GM18505 (cell line): ENCODE measurements around the gene NUDT5.
A peak's percentile ranks its signal among the peaks of the same experiment; 100 is the strongest.

Experiments used
- ATAC-seq: cut with Tn5 transposase; IDR thresholded peaks from one replicate; pipeline ENCODE4 v1.9.1; 2021; ENCODE audit not compliant: unreplicated experiment
- POLR2A ChIP-seq: IDR thresholded peaks from 4 replicates; pipeline ENCODE4 v1.6.1; 2011; ENCODE audit warnings: borderline replicate concordance; ENCODE audit not compliant: insufficient read depth, insufficient read length; ENCODE audit errors: extremely low read depth

NUDT5 gene

GRCh38 chr10:12165999-12166775 is 29.5 kb downstream of the NUDT5 start:
- TF ChIP-seq POLR2A: no peak
- ATAC-seq: no peak

- no peak for TF ChIP-seq POLR2A
- no peak for ATAC-seq
Measured at GRCh38 chr10:12165036-12165435, 30.7 kb downstream of the NUDT5 start.

GRCh38 chr10:12164085-12164484 is 31.6 kb downstream of the NUDT5 start:
- no peak for TF ChIP-seq POLR2A
- no peak for ATAC-seq

GRCh38 chr10:12162927-12163326 is 32.8 kb downstream of the NUDT5 start:
- no peak for TF ChIP-seq POLR2A
- ATAC-seq: no peak

- TF ChIP-seq POLR2A: no peak
- no peak for ATAC-seq
Measured at GRCh38 chr10:12160664-12161063, 35.0 kb downstream of the NUDT5 start.

- no peak for TF ChIP-seq POLR2A
- no peak for ATAC-seq
Measured at GRCh38 chr10:12158111-12158510, 37.6 kb downstream of the NUDT5 start.

- TF ChIP-seq POLR2A: no peak
- no peak for ATAC-seq
Measured at GRCh38 chr10:12156367-12157123, 39.1 kb downstream of the NUDT5 start.

GRCh38 chr10:12154516-12154915 is 41.2 kb downstream of the NUDT5 start:
- ATAC-seq: no peak
- no peak for TF ChIP-seq POLR2A

GRCh38 chr10:12150163-12150562 is 45.5 kb downstream of the NUDT5 start:
- no peak for ATAC-seq
- TF ChIP-seq POLR2A: no peak

GRCh38 chr10:12144538-12144937 is 51.2 kb downstream of the NUDT5 start:
- no peak for ATAC-seq
- TF ChIP-seq POLR2A: no peak

GRCh38 chr10:12140038-12140437 is 55.7 kb downstream of the NUDT5 start:
- ATAC-seq: no peak
- no peak for TF ChIP-seq POLR2A

- no peak for ATAC-seq
- TF ChIP-seq POLR2A: no peak
Measured at GRCh38 chr10:12135631-12136030, 60.1 kb downstream of the NUDT5 start.

GRCh38 chr10:12130237-12130872 is 65.3 kb downstream of the NUDT5 start:
- ATAC-seq: peak; percentile 37
- TF ChIP-seq POLR2A: no peak
